Activated gamma-delta T cell treated with anti-CD3 and anti-CD28 coated beads, Interleukin-2, amount 50 U/mL, for 16 hours (primary cell): ENCODE measurements around the gene EMP3.

Source experiments
- DNase-seq: peaks from one replicate; pipeline ENCODE4 v3.0.0-alpha.2; 2020; ENCODE audit warnings: low read depth

EMP3 gene

GRCh38 chr19:48379058-48379457 lies 53.7 kb downstream of the EMP3 start:
- no peak for DNase-seq
